Prostate gland (tissue), 2 donors: ENCODE results near the gene LRRC4C. TPM values are rescaled to one million over a fixed set of nuclear protein-coding genes. Genes with fewer than 3 reads are reported as not detected.

Source experiments
- DNase-seq: peaks from one replicate; pipeline ENCODE4 v3.0.0-alpha.2; 2019; ENCODE audit warnings: low spot score
- H3K27ac ChIP-seq, 2 donors: fragments of 200-600 bp; sonication (generic); 2 replicates each; pipeline ENCODE4 v1.5.1; 2017 to 2019
- H3K27me3 ChIP-seq: fragments of 200-600 bp; sonication (generic); replicated peaks from 2 replicates; pipeline ENCODE4 v1.5.1; 2019; ENCODE audit not compliant: insufficient read depth
- H3K36me3 ChIP-seq, 2 donors: fragments of 200-600 bp; sonication (generic); 1 replicate in 1 of 2; 2 replicates in 1 of 2; pipeline versions ENCODE4 v1.5.1 to v1.8.1; 2017 to 2019
- H3K4me1 ChIP-seq: fragments of 200-600 bp; sonication (generic); replicated peaks from 2 replicates; pipeline ENCODE4 v1.5.1; 2019
- H3K4me3 ChIP-seq, 2 donors: fragments of 200-600 bp; sonication (generic); 2 replicates each; pipeline ENCODE4 v1.5.1; 2017 to 2019
- H3K9me3 ChIP-seq: fragments of 200-600 bp; sonication (generic); 2 replicates; pipeline ENCODE4 v1.5.1; 2017
- CTCF ChIP-seq, 4 experiments: fragments of 200-600 bp in 2 of 4; fragments of 450-650 bp in 2 of 4; sonication (generic) in 2 of 4; IDR thresholded peaks; 1 replicate in 3 of 4; 2 replicates in 1 of 4; pipeline ENCODE4 v1.5.1; 2016 to 2019; ENCODE audit warnings: antibody characterized with exemption in 4 of 4, mild to moderate bottlenecking in 2 of 4, moderate library complexity in 2 of 4
- POLR2A ChIP-seq: fragments of 450-650 bp; IDR thresholded peaks from one replicate; pipeline ENCODE4 v1.6.1; 2016; ENCODE audit warnings: antibody characterized with exemption, mild to moderate bottlenecking
- POLR2AphosphoS5 ChIP-seq: sonication (generic); formaldehyde crosslinking; IDR thresholded peaks from one replicate; pipeline ENCODE4 v1.6.1; 2017; ENCODE audit warnings: antibody characterized with exemption
- WGBS: methylation state at CpG from one replicate; pipeline ENCODE4 v1.1.5; 2018; 5-methylcytosine and 5-hydroxymethylcytosine counted together
- intact Hi-C: fragments of 100-400 bp; cut with DNase I; formaldehyde crosslinking; loops from one replicate; pipeline ENCODE4 v1.14.2; 2022
- total RNA-seq, 2 donors: library from RNA; depleted of rRNA; stranded (reverse); fragments of >200 nt; gene quantifications; one replicate each; pipeline ENCODE4 v1.1.0, GENCODE V29; 2016

LRRC4C gene
- total RNA-seq, 2 donors from 2014 or later: 0.28 TPM; not detected in 1

- H3K27ac ChIP-seq: no peak overlapping the region
- intact Hi-C loops: no loop called here
- H3K36me3 ChIP-seq: no peaks in the 10 kb centered on the region
- DNase-seq: no peak
- WGBS: 62% methylated on average over 5 of the region's 5 CpGs
- no peaks in the 10 kb centered on the region for H3K4me1 ChIP-seq
- no peak overlapping the region for H3K4me3 ChIP-seq
- no peaks in the 10 kb centered on the region for H3K9me3 ChIP-seq
- H3K27me3 ChIP-seq: no peaks in the 10 kb centered on the region
- no peak for TF ChIP-seq CTCF (IDR thresholded peaks at IDR 0.05)
- TF ChIP-seq POLR2AphosphoS5: no peak
- no peak for TF ChIP-seq POLR2A
These were observed 1088.4 kb downstream of the LRRC4C start for GRCh38 chr11:40370821-40371616.

- Histone ChIP-seq H3K4me3 (no peak overlapping the region), H3K36me3 (no peaks in the 10 kb centered on the region), H3K4me1 (no peaks in the 10 kb centered on the region), H3K9me3 (no peaks in the 10 kb centered on the region), H3K27me3 (no peaks in the 10 kb centered on the region), H3K27ac (no peak overlapping the region)
- 86% methylated on average over 5 of the region's 5 CpGs for WGBS
- DNase-seq: no peak
- intact Hi-C loops: no loop called here
- TF ChIP-seq POLR2AphosphoS5 (no peak), CTCF (IDR thresholded peaks at IDR 0.05) (no peak), POLR2A (no peak)
These were observed 1099.2 kb downstream of the LRRC4C start for GRCh38 chr11:40360206-40360798.

GRCh38 chr11:40354121-40354520, 1105.3 kb downstream of the LRRC4C start:
- whole genome bisulfite sequencing: 88% methylated on average over 4 of the region's 4 CpGs
- H3K9me3 ChIP-seq: no peaks in the 10 kb centered on the region
- TF ChIP-seq POLR2A (no peak), CTCF (IDR thresholded peaks at IDR 0.05) (no peak), POLR2AphosphoS5 (no peak)
- no peak overlapping the region for H3K4me3 ChIP-seq
- DNase-seq: no peak
- H3K27me3 ChIP-seq: no peaks in the 10 kb centered on the region
- no peaks in the 10 kb centered on the region for H3K4me1 ChIP-seq
- no peaks in the 10 kb centered on the region for H3K36me3 ChIP-seq
- intact Hi-C loops: no loop called here
- no peak overlapping the region for H3K27ac ChIP-seq

GRCh38 chr11:40340911-40341310, 1118.5 kb downstream of the LRRC4C start:
- Histone ChIP-seq H3K4me3 (no peak overlapping the region), H3K27me3 (no peaks in the 10 kb centered on the region), H3K27ac (no peak overlapping the region), H3K9me3 (no peaks in the 10 kb centered on the region), H3K36me3 (no peaks in the 10 kb centered on the region), H3K4me1 (no peaks in the 10 kb centered on the region)
- WGBS: 67% methylated on average over 3 of the region's 3 CpGs
- DNase-seq: no peak
- intact Hi-C loops: no loop called here
- TF ChIP-seq CTCF (IDR thresholded peaks at IDR 0.05): no peak
- TF ChIP-seq POLR2AphosphoS5: no peak
- no peak for TF ChIP-seq POLR2A

GRCh38 chr11:40338739-40339138, 1120.7 kb downstream of the LRRC4C start:
- H3K4me1 ChIP-seq: no peaks in the 10 kb centered on the region
- WGBS: 48% methylated on average over 6 of the region's 6 CpGs
- no peaks in the 10 kb centered on the region for H3K36me3 ChIP-seq
- no peaks in the 10 kb centered on the region for H3K27me3 ChIP-seq
- no peak overlapping the region for H3K27ac ChIP-seq
- TF ChIP-seq CTCF (IDR thresholded peaks at IDR 0.05) (no peak), POLR2A (no peak), POLR2AphosphoS5 (no peak)
- no peak overlapping the region for H3K4me3 ChIP-seq
- no peak for DNase-seq
- intact Hi-C loops: no loop called here
- no peaks in the 10 kb centered on the region for H3K9me3 ChIP-seq
